ENCODE results near the gene NODAL.

The NODAL gene

GRCh38 chr10:70462349-70462984, 21.0 kb upstream of the NODAL start:
- no peak for DNase-seq (ENCODE audit: low spot score)

- peak; percentile 7 for DNase-seq (ENCODE audit: low spot score)
Measured at GRCh38 chr10:70461397-70462348, 20.2 kb upstream of the NODAL start.

- no peak for DNase-seq (ENCODE audit: low spot score)
Measured at GRCh38 chr10:70459774-70460490, 18.5 kb upstream of the NODAL start.

- no peak for DNase-seq (ENCODE audit: low spot score)
Measured at GRCh38 chr10:70459061-70459773, 17.7 kb upstream of the NODAL start.

DNA sequence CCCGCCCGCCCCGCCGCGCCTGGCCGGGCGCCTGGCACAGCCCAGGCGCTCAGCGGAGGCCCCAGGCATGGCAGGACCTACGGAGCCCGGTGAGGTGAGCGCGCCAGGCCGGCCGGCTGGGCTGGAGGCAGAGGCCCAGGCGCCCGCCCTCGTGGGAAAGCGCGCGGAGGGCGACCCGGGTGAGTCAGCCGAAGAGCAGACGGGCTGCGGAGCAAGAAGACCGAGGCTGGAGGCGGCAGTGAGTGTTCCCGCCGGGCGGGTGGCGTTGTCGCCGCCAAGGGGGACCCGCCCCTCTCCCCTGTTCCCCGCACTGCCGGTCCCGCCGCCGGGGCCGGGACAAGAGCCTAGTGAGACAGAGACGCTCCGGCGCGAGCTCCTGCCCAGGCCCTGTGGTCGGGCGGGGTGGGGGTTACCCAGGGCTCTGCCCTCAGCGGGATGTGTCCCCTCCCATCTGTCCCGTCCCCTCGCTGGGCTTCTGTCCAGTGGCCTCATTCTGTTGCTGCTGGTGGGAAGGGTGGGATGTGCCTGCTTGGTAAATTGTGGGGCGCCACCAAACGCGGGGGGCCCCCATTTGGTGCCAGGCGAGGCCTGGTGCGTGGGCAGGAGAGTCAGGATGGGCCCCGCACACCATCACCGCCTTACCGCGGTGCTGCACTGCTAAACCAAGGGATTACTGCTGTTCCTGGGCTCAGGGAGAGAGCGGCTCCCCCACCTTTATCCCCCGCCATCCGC, 17.0 kb upstream of the NODAL start:
- no peak for DNase-seq (ENCODE audit: low spot score)

DNA sequence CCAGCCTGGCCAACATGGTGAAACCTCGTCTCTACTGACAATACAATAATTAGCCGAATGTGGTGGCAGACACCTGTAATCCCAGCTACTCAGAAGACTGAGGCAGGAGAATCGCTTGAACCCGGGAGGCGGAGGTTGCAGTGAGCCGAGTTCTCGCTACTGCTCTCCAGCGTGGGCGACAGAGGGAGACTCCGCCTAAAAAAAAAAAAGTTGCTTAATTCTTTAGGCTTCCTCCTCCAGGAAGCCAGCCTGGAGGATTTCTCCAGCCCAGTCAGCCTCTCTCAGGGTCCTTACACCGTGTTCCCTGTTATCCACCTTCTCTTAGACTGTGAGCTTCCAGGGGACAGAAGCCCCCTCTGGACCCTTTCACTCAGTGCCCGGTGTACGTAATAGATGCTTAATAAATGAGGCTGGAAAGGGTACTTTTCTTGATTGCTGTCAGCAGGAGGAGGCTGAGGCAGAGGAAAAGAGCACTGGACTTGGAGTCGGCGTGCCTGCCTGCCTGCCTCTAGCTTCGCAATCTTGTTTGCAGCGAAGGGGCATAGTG, 16.4 kb upstream of the NODAL start:
- DNase-seq (ENCODE audit: low spot score), result no peak

- DNase-seq (ENCODE audit: low spot score), result no peak
Measured at GRCh38 chr10:70456164-70456563, 14.7 kb upstream of the NODAL start.

DNA sequence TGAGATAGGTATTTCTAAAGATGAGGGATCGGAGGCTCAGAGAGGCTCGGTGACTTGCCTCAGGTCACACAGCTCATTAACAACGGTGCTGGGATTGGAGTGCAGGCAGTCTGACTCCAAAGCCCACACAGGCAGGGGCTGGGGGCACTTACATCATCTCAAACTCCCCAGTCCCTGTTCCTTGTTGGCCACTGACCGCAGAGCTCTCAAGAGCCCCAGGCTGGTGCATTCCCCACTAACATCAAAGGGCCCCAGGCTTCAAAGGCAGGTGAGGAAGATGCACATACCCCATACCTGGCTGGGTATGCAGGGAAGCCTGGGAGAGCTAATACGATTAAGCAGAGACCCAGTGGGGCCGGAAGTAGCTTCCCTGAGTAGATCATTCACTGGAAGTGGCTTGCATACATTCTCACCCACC, 13.7 kb upstream of the NODAL start:
- DNase-seq (ENCODE audit: low spot score), result no peak

- DNase-seq (ENCODE audit: low spot score), result no peak
Measured at GRCh38 chr10:70448236-70448635, 6.8 kb upstream of the NODAL start.

GRCh38 chr10:70445718-70446657, 4.5 kb upstream of the NODAL start:
- DNase-seq (ENCODE audit: low spot score), result no peak

DNA sequence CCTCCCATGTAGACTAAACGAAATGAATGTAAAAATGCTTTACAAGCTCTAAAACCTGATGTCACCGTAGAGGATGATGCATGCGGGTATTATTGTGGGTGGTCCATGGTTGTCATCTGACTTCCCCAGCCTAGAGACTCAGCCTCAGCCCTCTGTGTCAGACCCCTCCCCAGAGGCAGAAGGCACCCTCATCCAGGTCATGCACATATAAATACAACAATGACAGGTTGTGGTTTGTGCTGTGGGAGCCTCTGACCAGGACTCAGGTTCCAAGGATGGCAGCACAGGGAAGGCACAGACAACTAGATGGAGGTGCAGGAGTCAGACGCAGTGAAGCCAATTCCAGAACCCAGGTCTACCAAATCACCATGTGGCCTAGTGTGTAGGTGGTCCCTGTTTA, 3.3 kb upstream of the NODAL start:
- DNase-seq (ENCODE audit: low spot score), result no peak

DNA sequence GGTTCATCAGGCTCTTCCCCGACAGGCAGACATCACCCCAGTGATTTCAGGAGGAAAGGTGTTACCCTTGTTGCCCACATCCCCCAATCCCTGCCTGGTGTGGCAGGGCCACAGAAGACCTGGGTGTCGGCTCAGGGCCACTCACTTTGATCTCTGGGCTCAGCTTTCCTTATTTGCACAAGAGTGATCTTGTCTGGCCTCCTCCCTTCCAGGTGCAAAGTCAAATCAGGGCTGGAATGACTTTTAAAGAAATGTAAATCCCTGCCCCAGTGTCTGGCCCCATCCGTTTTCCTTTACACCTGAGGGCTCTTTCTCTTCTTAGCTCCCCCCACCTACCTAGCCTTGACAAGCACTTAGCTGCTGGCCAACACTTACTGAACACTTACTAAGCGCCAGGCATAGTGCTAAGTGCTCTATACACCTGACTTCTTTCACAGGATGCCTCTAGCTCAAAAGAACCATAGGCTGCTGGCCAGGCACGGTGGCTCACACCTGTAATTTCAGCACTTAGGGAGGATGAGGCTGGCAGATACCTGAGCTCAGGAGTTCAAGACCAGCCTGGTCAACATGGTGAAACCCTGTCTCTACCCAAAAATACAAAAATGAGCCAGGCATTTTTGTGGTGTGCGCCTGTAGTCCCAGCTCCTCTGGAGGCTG, 979 bp upstream of the NODAL start:
- no peak for DNase-seq (ENCODE audit: low spot score)

GRCh38 chr10:70441895-70442309, 421 bp upstream of the NODAL start:
- no peak for DNase-seq (ENCODE audit: low spot score)

DNA sequence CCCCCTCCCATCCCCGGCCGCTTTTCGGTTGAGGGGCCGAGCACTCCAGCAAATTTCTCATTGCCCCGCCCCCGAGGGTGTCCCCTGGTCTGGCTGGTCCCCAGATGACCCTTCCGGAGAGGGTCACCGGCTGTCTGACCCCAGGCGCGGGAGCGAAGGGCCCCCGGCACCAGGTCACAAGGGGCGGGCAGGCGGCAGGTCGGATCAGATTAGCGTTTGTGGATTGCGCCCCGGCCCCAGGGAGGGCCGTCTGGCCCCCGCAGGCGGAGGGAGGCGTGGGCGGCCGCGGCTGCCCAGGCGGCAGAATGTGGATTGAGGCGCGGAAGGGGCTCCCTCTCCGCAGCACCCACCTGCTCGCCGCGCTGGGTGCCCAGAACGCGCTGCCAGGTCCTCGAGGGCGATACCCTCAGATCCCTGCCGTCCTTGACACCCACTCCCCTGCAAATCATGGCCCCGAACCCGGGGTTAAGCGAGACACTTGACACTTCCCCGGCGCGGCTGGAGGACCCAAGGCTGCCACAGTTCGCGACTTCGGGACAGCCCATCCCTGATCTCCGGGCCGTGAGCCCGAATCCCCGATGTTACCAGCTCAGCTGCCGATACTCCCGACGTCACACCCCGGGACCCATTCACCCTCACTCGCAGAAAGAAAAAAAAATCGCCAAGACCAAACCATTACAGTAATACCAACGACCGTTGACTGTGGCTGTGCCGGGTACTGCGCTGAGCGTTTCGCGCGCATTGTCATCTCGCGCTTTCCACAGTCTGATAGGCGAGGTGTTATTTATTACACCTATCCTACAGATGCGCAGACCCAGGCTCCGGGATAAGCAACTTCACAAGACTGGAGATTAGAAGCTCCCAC, 953 bp downstream of the NODAL start:
- DNase-seq (ENCODE audit: low spot score), result no peak

- DNase-seq (ENCODE audit: low spot score), result no peak
Measured at GRCh38 chr10:70437721-70438120, 3.8 kb downstream of the NODAL start.

GRCh38 chr10:70435241-70436085, 6.0 kb downstream of the NODAL start:
- DNase-seq (ENCODE audit: low spot score), result no peak

DNA sequence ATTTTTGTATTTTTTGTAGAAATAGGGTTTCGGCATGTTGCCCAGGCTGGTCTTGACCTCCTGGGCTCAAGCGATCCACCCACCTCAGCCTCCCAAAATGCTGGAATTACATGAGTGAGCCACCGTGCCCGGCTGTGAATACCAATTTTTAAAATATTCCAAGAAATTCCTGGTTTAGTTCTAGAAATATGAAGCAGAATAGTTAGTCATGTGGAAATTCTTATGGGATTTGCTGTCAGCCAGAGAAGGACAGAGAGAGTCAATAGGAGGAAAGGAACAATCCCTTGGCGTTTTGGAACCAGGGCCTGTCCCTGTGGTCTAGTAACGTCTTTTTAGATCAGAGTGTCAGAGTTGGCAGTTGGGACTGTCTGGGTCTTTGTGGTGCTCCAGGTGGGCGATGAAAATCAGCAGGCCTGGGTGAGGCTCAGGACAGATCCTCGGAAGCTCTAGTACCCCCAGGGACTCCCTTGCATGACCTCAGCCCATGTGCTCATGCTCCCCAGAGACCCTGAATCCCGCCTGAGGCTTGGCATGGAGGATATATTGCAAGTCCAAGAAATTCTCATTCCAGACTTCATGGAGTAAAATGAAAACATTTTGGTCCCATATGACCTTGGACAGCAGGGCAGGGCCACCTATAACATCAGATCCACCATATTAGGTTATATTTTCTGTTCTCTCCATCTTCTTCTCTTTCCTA, 7.8 kb downstream of the NODAL start:
- DNase-seq (ENCODE audit: low spot score), result no peak

All from hematopoietic multipotent progenitor cell treated with erythropoietin and hydrocortisone succinate and interleukin-3 and kit ligand, for 15 days (in vitro differentiated cells).